ENCODE results near the gene METTL9.

GRCh38 chr16:21625026-21625425 lies 25.6 kb downstream of the METTL9 start:
- TF ChIP-seq, protein P1, sequence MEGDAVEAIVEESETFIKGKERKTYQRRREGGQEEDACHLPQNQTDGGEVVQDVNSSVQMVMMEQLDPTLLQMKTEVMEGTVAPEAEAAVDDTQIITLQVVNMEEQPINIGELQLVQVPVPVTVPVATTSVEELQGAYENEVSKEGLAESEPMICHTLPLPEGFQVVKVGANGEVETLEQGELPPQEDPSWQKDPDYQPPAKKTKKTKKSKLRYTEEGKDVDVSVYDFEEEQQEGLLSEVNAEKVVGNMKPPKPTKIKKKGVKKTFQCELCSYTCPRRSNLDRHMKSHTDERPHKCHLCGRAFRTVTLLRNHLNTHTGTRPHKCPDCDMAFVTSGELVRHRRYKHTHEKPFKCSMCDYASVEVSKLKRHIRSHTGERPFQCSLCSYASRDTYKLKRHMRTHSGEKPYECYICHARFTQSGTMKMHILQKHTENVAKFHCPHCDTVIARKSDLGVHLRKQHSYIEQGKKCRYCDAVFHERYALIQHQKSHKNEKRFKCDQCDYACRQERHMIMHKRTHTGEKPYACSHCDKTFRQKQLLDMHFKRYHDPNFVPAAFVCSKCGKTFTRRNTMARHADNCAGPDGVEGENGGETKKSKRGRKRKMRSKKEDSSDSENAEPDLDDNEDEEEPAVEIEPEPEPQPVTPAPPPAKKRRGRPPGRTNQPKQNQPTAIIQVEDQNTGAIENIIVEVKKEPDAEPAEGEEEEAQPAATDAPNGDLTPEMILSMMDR (IDR thresholded peaks at IDR 0.05): no peak
- TF ChIP-seq POLR2A (IDR thresholded peaks at IDR 0.05): no peak
